ENCODE data around the gene SSC5D.
"Not testable (repeated sequence)": the region's sequence is repeated elsewhere in the genome, so short reads cannot be mapped to it uniquely, and the experiment has no call there.

The SSC5D gene

GRCh38 chr19:55534280-55534679 is 46.0 kb downstream of the SSC5D start:
- not testable (repeated sequence) for DNase-seq (ENCODE audit: low read depth, low spot score); H3K27ac ChIP-seq

- no peak for DNase-seq (ENCODE audit: low read depth, low spot score)
Observed at GRCh38 chr19:55535173-55535964, 47.1 kb downstream of the SSC5D start.

GRCh38 chr19:55535965-55536350 is 47.7 kb downstream of the SSC5D start:
- DNase-seq (ENCODE audit: low read depth, low spot score) = no peak
- no peak overlapping the region for H3K27ac ChIP-seq

More at GRCh38 chr19:55535173-55535964, 47.1 kb downstream of the SSC5D start:
- H3K27ac ChIP-seq = no peak overlapping the region

- H3K27ac ChIP-seq = no peak overlapping the region
- DNase-seq (ENCODE audit: low read depth, low spot score) = no peak
Observed at GRCh38 chr19:55536366-55536765, 48.1 kb downstream of the SSC5D start.

DNA sequence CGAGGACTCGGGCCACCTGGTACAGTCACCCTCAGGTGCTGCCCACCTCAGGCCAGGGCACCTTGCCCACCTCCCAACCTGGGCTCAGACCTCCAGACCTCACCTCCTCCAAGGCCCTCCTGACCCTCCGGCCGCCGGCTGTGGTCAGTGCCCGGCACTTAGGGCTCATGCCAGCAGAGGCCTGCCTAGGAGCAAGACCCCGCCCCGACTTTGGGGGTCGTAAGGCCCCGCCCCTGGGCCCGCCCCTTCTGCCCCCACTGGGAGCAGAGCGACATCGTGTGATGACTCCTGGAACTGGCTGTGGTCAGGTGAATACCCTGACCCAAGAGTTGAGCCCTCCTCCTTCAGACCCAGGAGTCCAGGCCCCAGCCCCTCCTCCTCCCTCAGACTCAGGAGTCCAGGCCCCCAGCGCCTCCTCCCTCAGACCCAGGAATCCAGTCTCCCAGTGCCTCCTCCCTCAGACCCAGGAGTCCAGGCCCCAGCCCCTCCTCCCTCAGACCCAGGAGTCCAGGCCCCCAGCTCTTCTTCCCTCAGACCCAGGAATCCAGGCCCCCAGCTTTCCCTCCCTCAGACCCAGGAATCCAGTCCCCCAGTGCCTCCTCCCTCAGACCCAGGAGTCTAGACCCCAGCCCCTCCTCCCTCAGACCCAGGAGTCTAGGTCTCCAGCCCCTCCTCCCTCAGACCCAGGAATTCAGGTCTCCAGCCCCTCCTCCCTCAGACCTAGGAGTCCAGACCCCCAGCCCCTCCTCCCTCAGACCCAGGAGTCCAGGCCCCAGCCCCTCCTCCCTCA is 48.9 kb downstream of the SSC5D start, which contains the start of gene SBK2:
Gene SBK2, minus strand, starts transcription at position 183 of the 790 bp plus-strand sequence. CDS start 839 bp downstream, outside the sequence.
- DNase-seq (ENCODE audit: low read depth, low spot score) = no peak
- no peak within 1 kb of the TSS for H3K27ac ChIP-seq

- DNase-seq (ENCODE audit: low read depth, low spot score) = no peak
- H3K27ac ChIP-seq = no peak overlapping the region
Observed at GRCh38 chr19:55537741-55538111, 49.5 kb downstream of the SSC5D start.

- no peak for DNase-seq (ENCODE audit: low read depth, low spot score)
- no peak overlapping the region for H3K27ac ChIP-seq
Observed at GRCh38 chr19:55538132-55538531, 49.9 kb downstream of the SSC5D start.

DNA sequence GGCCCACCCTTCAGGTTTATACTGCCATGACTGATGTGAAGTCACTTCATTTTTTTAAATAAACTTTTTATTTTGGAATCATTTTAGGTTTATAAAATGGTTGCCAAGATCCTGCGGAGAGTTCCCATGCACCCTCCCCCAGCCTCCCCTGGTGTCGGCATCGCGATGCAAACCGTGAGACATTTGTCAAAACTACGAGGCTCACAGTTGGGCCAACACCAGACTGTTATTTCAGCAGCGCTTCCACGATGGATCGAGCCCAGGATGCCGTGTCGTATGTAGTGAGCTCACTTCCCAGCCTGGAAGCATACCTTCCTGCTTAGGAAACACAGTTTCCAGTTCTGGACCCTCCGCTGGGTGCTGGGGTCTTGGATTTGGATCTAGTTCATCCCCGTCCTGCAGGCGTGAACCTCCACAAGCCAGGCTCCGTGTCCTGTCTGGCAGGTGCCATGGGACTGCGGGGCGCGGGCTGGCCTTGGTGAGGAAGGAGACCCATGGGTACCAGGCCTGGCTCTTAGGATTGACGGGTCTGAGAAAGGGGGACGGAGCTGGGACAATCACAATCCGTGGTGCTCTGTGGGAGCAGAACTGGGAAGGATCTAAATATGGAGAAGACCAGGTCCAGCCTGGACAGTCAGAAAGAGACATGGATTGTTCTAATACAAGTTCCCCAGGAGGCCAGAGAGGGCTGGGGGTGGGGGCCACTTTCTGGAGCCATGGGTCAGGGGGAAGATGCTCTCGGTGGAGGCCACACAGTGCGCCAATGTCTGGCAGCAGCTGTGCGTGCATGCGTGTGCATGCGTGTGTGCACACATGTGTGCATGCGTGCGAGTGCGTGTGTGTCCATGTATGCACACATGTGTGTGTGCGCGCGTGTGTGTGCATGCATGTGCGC is 51.1 kb downstream of the SSC5D start:
- no peak overlapping the region for H3K27ac ChIP-seq
- DNase-seq (ENCODE audit: low read depth, low spot score) = no peak

- DNase-seq (ENCODE audit: low read depth, low spot score) = no peak
- H3K27ac ChIP-seq = no peak overlapping the region
Observed at GRCh38 chr19:55540619-55541018, 52.4 kb downstream of the SSC5D start.

DNA sequence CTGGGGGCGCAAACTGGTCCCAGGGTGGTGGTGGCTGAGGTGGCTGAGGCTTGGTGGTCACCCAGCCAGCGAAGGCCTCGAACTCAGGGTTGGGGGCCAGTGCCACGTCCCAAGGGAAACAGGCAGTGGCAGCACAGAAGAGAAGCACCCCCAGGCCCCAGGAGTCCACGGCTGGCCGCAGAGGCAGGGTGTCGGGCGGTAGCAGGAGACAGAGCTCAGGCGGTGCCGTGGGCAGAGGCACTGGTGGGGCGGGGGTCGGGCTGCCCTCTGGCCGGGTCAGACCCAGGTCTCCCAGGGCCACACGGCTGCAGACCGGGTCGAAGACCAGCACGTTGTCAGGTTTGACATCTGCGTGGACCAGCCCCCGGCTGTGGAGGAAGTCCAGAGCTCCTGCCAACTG is 52.9 kb downstream of the SSC5D start:
- no peak for DNase-seq (ENCODE audit: low read depth, low spot score)
- H3K27ac ChIP-seq = no peak overlapping the region

GRCh38 chr19:55542292-55542855 is 54.1 kb downstream of the SSC5D start:
- no peak for DNase-seq (ENCODE audit: low read depth, low spot score)
- H3K27ac ChIP-seq = no peak overlapping the region

- no peak overlapping the region for H3K27ac ChIP-seq
- no peak for DNase-seq (ENCODE audit: low read depth, low spot score)
Observed at GRCh38 chr19:55543567-55543966, 55.3 kb downstream of the SSC5D start.

GRCh38 chr19:55544014-55544413 is 55.8 kb downstream of the SSC5D start:
- DNase-seq (ENCODE audit: low read depth, low spot score) = no peak
- H3K27ac ChIP-seq = no peak overlapping the region

GRCh38 chr19:55544776-55545439 is 56.7 kb downstream of the SSC5D start:
- DNase-seq (ENCODE audit: low read depth, low spot score) = no peak
- H3K27ac ChIP-seq = no peak overlapping the region

DNA sequence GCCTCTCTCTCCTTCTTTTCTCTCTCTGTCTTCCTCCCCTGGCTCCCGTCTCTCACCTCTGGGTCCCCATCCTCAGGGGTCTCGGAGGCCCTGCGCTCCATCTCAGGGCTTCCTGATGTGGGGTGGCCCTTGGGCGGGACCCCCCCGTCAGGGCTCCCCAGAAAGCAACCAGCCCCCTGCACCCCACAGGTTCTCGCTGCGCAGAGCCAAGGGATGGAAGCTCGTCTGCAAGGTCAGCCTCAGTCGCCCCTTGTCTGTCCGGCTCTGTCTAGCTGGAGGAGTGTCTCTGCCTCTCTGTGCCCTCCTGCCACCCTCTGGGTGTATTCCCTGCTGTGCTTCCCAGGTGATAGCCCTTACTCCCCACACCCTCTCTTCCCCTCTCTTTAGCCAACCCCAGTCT is 57.2 kb downstream of the SSC5D start, which contains the start of gene SBK3:
Gene SBK3, minus strand, starts transcription at position 101 of the 400 bp plus-strand sequence. Its CDS starts 0 bp downstream, at position 101.
- DNase-seq (ENCODE audit: low read depth, low spot score) = no peak
- no peak within 1 kb of the TSS for H3K27ac ChIP-seq

GRCh38 chr19:55546011-55546410 is 57.8 kb downstream of the SSC5D start:
- no peak for DNase-seq (ENCODE audit: low read depth, low spot score)

DNA sequence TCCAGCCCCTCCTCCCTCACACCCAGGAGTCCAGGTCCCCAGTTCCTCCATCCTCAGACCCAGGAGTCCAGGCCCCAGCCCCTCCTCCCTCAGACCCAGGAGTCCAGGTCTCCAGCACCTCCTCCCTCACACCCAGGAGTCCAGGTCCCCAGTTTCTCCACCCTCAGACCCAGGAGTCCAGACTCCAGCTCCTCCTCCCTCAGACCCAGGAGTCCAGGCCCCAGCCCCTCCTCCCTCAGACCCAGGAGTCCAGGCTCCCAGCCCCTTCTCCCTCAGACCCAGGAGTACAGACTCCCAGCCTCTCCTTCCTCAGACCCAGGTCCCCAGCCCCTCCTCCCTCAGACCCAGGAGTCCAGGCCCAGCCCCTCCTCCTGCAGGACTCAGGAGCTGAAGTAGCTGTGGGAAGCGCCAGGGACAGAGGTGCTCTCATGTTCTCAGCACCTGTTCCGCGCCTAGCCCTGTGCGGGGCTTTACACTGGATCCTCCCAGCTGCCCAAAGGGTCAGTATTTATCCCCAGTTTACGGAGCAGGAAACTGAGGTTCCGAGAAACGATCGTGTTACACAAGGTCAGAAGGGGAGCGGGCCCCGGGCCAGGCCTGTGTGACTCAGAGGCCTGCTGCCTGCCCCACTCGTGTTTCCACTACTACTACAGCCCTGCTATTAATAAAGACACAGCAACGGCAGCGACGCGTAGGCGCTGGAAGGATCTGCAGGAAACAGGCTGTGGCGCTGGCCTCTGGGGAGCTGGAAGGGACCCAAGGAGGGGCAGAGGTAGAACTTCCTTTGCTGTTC is 58.8 kb downstream of the SSC5D start:
- no peak for DNase-seq (ENCODE audit: low read depth, low spot score)
- no peak overlapping the region for H3K27ac ChIP-seq

More at GRCh38 chr19:55546011-55546410, 57.8 kb downstream of the SSC5D start:
- H3K27ac ChIP-seq = no peak overlapping the region

DNA sequence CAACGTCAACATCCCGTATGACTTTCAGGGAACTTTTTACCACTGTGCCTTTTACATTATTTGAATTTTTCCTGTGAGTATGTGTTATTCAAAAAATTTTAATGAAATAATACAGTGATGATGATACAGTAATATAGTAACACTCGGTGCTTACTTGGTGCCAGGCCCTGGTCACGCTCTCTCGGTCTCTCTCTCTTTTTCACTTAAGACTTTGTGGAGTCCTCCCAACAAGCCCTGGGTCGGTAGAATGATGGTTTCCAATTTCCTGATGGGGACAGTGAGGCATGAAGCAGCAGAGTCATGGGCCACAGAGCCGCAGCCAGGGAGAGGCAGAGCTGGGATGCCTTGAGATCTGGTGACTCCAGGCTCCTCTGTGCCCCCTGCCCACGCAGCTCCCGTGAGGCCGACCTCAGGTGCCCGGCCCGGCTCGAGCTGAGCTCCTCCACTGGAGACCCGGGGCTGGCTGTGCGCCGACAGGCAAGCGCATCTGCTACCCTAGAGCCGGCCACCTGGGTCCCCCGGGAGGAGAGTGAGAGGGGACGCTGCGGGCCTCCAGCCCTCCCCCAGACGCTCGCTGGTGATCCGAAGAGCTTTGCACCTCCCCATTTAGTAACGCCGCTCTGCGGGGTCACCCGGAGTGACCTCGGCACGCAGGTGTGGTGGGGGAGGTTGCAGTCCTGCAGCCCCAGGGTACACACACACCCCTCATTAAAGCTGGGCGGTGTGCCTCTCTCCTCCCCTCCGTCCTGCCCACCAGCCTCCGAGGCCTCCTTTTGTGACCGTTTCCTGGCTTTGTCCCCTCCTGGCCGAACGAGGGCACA is 61.5 kb downstream of the SSC5D start:
- H3K27ac ChIP-seq = peak overlapping the region; percentile 93
- peak; percentile 22 for DNase-seq (ENCODE audit: low read depth, low spot score)
